Fibroblast of lung (primary cell): ENCODE measurements around the gene ABCC5. TPM values are rescaled to one million over a fixed set of nuclear protein-coding genes. Genes with fewer than 3 reads are reported as not detected.
A peak's percentile ranks its signal among the peaks of the same experiment; 100 is the strongest.
"Not testable (repeated sequence)": the region's sequence is repeated elsewhere in the genome, so short reads cannot be mapped to it uniquely, and the experiment has no call there.

Experiments
- DNase-seq, 2 donors: peaks; one replicate each; pipeline versions ENCODE4 v3.0.0 to v3.0.0-alpha.2; 2010; ENCODE audit warnings: low read depth in 2 of 2
- H2AFZ ChIP-seq: 2 replicates; pipeline ENCODE4 v1.5.1; 2012; ENCODE audit warnings: low read length, control low read depth, inconsistent platforms
- H3K27ac ChIP-seq: 2 replicates; pipeline ENCODE4 v1.5.1; 2011; ENCODE audit warnings: low read length, control low read depth; ENCODE audit not compliant: insufficient read depth
- H3K27me3 ChIP-seq: 2 replicates; pipeline ENCODE4 v1.5.1; 2011; ENCODE audit warnings: mild to moderate bottlenecking, low read length; ENCODE audit not compliant: control insufficient read depth, insufficient read depth
- H3K36me3 ChIP-seq: 2 replicates; pipeline ENCODE4 v1.5.1; 2011; ENCODE audit warnings: low read length; ENCODE audit not compliant: control insufficient read depth, insufficient read depth
- H3K4me1 ChIP-seq: 2 replicates; pipeline ENCODE4 v1.5.1; 2011; ENCODE audit warnings: low read length; ENCODE audit not compliant: control insufficient read depth, insufficient read depth; ENCODE audit errors: extremely low read depth
- H3K4me2 ChIP-seq: 2 replicates; pipeline ENCODE4 v1.5.1; 2011; ENCODE audit warnings: low read length, control low read depth; ENCODE audit not compliant: insufficient read depth; ENCODE audit errors: extremely low read depth
- H3K4me3 ChIP-seq, 4 experiments: fragments of 200-600 bp in 1 of 4; sonication (generic) in 1 of 4; replicated peaks in 1 of 4; 2 replicates each; pipeline ENCODE4 v1.5.1; 2011 to 2016; ENCODE audit warnings: low read length in 4 of 4, low read depth in 3 of 4, mild to moderate bottlenecking in 3 of 4, control low read depth in 2 of 4, inconsistent platforms in 1 of 4, mixed read lengths in 1 of 4; ENCODE audit not compliant: insufficient read depth in 1 of 4; ENCODE audit errors: control extremely low read depth in 1 of 4
- H3K79me2 ChIP-seq: 2 replicates; pipeline ENCODE4 v1.5.1; 2012; ENCODE audit warnings: mild to moderate bottlenecking, low read length, inconsistent platforms; ENCODE audit not compliant: control insufficient read depth, insufficient read depth
- H3K9ac ChIP-seq: 2 replicates; pipeline ENCODE4 v1.5.1; 2011; ENCODE audit warnings: mild to moderate bottlenecking, low read length, control low read depth; ENCODE audit not compliant: insufficient read depth
- H3K9me3 ChIP-seq: 2 replicates; pipeline ENCODE4 v1.5.1; 2012; ENCODE audit warnings: low read depth, low read length; ENCODE audit not compliant: control insufficient read depth, insufficient read depth
- H4K20me1 ChIP-seq: 2 replicates; pipeline ENCODE4 v1.5.1; 2011; ENCODE audit warnings: low read length; ENCODE audit not compliant: control insufficient read depth, insufficient read depth; ENCODE audit errors: extremely low read depth
- EZH2 ChIP-seq: IDR thresholded peaks from 2 replicates; pipeline ENCODE4 v1.5.1; 2012; ENCODE audit warnings: low read length, control low read depth, mild to moderate bottlenecking; ENCODE audit errors: missing control alignments
- polyA plus RNA-seq, 2 donors: library from polyadenylated mRNA; depleted of rRNA in 1 of 2; stranded (reverse) in 1 of 2; unstranded in 1 of 2; fragments of >200 nt; gene quantifications; 2 replicates each; pipeline ENCODE4 v1.2.1, GENCODE V29; 2011 to 2012; ENCODE audit warnings: missing spikeins in 1 of 2
- total RNA-seq: library from RNA; depleted of rRNA; stranded (reverse); fragments of >200 nt; gene quantifications from 2 replicates; pipeline ENCODE4 v1.2.1, GENCODE V29; 2014
- TF ChIP-seq, protein P1 (sequence below), 2 donors: IDR thresholded peaks in 1 of 2; conservative IDR thresholded peaks in 1 of 2; 1 replicate in 1 of 2; 2 replicates in 1 of 2; pipeline ENCODE4 v1.5.1; 2011 to 2012; ENCODE audit warnings: low read length in 2 of 2, control low read depth in 1 of 2, inconsistent platforms in 1 of 2, low read depth in 1 of 2, mild to moderate bottlenecking in 1 of 2

ABCC5 gene
- total and polyA plus RNA-seq, 2 donors (not counting 1 experiment from before 2014, with no cell fraction given), result 13.2 to 18.8 TPM

- H3K4me1 ChIP-seq, DNase-seq, H3K79me2 ChIP-seq, H3K4me3 ChIP-seq, H3K36me3 ChIP-seq, H3K27ac ChIP-seq, H3K9me3 ChIP-seq, H2AFZ ChIP-seq, H3K27me3 ChIP-seq, H3K4me2 ChIP-seq, H3K9ac ChIP-seq, H4K20me1 ChIP-seq: not testable (repeated sequence)
Measured at GRCh38 chr3:184025256-184025655, 7.6 kb upstream of the ABCC5 start.

GRCh38 chr3:184022323-184022722 is 4.6 kb upstream of the ABCC5 start:
- Histone ChIP-seq H3K36me3 (no peaks in the 10 kb centered on the region), H2AFZ (no peak overlapping the region), H3K4me2 (no peak overlapping the region), H3K9ac (no peak overlapping the region), H3K9me3 (no peaks in the 10 kb centered on the region), H3K4me1 (no peaks in the 10 kb centered on the region), H4K20me1 (no peaks in the 10 kb centered on the region), H3K27ac (no peak overlapping the region), H3K27me3 (peaks cover 2% of the 10 kb centered on the region), H3K79me2 (no peaks in the 10 kb centered on the region), H3K4me3 (no peak overlapping the region)
- TF ChIP-seq, protein P1, sequence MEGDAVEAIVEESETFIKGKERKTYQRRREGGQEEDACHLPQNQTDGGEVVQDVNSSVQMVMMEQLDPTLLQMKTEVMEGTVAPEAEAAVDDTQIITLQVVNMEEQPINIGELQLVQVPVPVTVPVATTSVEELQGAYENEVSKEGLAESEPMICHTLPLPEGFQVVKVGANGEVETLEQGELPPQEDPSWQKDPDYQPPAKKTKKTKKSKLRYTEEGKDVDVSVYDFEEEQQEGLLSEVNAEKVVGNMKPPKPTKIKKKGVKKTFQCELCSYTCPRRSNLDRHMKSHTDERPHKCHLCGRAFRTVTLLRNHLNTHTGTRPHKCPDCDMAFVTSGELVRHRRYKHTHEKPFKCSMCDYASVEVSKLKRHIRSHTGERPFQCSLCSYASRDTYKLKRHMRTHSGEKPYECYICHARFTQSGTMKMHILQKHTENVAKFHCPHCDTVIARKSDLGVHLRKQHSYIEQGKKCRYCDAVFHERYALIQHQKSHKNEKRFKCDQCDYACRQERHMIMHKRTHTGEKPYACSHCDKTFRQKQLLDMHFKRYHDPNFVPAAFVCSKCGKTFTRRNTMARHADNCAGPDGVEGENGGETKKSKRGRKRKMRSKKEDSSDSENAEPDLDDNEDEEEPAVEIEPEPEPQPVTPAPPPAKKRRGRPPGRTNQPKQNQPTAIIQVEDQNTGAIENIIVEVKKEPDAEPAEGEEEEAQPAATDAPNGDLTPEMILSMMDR (conservative IDR thresholded peaks at IDR 0.05 in 1 of 2, IDR thresholded peaks at IDR 0.05 in 1 of 2; ENCODE audit: low read depth in 1 of 2, low read length in 2 of 2), result no peak
- no peak for TF ChIP-seq EZH2
- no peak for DNase-seq

DNA sequence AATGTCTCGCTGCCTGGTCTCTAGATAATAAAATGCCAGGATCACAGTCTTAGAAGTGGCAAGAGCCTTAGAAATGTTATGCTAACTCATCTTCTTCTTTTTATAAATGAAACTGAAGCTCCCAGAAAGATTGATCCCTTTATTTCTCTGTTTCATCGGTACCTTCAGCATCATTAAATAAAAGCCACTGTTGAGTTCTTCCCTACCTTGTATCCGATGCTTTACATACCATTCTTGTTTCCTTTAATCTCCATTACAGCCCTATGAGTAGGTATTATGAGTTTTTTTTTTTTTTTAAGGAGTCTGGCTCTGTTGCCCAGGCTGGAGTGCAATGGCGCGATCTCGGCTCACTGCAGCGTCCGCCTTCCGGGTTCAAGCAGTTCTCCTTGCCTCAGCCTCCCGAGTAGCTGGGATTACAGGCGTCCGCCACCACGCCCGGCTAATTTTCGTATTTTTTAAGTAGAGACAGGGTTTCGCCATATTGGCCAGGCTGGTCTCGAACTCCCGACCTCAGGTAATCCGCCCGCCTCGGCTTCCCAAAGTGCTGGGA is 815 bp upstream of the ABCC5 start:
- Histone ChIP-seq H3K9ac (no peak overlapping the region), H3K4me3 (peak overlapping the region; percentile 91 to 100 (median 98)), H3K4me1 (no peaks in the 10 kb centered on the region), H2AFZ (peak overlapping the region; percentile 99), H3K36me3 (no peaks in the 10 kb centered on the region), H4K20me1 (no peaks in the 10 kb centered on the region), H3K27me3 (no peaks in the 10 kb centered on the region), H3K27ac (peak overlapping the region; percentile 50), H3K9me3 (no peaks in the 10 kb centered on the region), H3K79me2 (peaks cover 7% of the 10 kb centered on the region), H3K4me2 (peak overlapping the region; percentile 61)
- no peak for TF ChIP-seq EZH2
- TF ChIP-seq, protein P1 (conservative IDR thresholded peaks at IDR 0.05 in 1 of 2, IDR thresholded peaks at IDR 0.05 in 1 of 2; ENCODE audit: low read depth in 1 of 2, low read length in 2 of 2), result no peak
- no peak for DNase-seq
